NCI-H1417 treated with DMSO at 0.1 percent for 48 hours (cell line): ENCODE results near the gene PTPRT.

Source experiments
- DNase-seq: peaks from one replicate; lab custom pipeline; 2025; lab: John Stamatoyannopoulos, UW

The PTPRT gene

DNA sequence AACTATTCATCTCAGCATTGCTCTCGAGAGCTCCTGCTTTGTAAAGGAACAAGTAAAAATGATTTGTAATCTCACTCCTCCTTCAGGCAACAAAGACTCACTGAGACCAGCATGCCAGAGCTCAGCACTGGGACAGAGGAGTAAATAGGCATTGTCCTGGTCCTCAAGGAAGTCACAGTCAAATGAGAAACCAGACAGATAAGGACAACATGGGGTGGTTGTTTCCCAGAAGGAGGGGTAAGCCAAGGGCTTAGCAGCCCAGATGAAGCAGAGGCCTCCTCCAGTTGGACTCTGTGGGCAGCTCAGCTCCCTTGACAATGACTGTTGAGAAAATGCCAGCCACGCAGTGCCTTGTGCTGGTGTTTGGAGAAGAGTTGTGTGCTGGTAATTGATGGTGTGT is 1145.8 kb downstream of the PTPRT start:
- DNase-seq: no peak

DNA sequence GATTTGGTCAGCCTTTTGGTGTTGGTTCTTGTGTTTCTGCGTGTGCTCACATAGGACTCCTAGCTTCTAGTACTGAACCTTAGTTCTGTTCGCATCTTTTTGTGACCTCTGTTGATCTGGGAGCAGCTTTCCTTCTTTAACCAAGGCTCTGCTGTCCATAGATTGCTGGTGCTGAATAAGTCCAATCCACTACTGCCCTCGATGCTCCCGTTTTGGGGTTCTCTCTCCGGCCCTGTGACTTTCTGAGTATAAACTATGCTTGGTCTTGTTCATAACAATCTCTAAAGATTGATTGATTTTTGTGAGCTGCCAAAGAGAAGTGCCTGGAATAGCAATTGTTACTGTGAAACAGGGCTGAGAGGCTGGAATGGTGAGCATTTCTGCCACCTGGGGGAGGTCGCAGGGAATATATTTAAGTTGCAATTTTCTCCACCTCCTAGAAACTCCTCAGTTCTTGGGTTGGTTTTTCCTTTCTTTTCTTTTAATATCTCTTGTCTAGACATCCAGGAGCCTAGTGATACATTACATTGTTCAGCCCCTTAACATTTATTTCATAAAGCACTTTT is 1148.6 kb downstream of the PTPRT start:
- DNase-seq: no peak

DNA sequence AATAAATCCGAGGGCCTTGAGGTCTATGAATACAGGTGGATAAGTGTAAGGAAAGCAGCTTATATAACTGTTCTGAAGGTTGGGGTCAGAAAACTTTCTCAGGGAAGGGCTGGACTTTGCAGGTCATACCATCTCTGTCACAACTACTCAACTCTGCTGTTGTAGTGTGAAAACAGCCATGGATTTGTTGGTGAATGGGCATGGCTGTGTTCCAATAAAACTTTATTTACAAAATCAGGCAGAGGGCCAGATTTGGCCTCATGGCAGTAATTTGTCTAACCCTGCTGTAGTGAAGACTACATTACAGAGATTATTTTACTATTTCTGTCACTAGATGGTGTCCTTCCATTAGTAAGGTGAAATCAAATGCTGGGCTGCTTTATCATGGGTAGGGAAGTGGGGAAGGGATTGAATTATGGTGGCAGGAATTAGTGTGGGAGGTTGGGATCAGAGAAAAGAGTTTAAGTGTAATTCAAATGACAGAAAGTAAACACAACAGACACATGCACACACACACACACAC is 1161.9 kb downstream of the PTPRT start:
- no peak for DNase-seq

DNA sequence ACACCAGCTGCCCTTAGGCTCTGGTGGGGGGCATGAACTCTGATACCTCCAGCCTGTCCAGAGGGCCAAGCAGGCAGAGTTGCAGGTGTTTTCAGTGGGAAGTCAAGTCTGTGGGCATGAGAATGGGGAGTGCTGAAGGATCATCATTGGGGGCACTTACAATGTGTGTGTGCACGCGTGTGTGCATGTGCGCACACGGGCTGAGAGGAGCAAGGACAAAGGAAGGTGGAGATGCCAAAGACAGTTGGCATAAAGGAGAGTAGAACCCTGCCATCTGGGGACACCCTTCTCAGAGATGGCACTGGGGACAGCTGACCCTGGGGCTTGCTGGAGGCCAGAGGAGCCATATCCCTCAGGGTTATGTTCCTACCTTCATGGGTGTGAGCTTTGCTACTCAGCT is 1163.1 kb downstream of the PTPRT start:
- DNase-seq: no peak

DNA sequence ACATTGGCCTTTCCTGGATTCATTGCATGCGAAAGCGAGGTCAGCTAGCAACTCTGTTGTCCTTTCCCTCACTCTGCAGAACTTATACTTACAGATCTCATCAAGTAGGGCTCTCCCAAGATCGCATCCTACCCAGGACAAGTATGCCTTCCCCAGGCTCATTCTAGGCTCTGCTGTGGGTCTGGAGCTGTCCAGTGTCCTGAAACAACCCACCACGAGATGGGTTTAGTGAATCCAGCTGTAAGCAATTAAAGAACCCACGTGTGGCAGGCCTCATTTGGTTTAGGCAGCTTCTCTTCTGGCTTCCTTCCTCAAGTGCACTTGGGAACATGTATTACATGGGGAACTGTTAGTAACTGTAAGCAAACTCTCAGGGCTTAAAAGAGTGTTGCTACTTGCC is 1165.1 kb downstream of the PTPRT start:
- DNase-seq: no peak
